ENCODE results near the gene SARM1.

- no peak for TF ChIP-seq CHD2 (IDR thresholded peaks at IDR 0.05; ENCODE audit: low read length)
- TF ChIP-seq NRF1 (IDR thresholded peaks at IDR 0.05; ENCODE audit: low read depth, low read length), result no peak
- no peak for TF ChIP-seq EZH2 (IDR thresholded peaks at IDR 0.05; ENCODE audit: low read depth, low read length, severe bottlenecking)
- no peak for TF ChIP-seq SIX5 (IDR thresholded peaks at IDR 0.05; ENCODE audit: low read depth, low read length)
- TF ChIP-seq TAF1 (IDR thresholded peaks at IDR 0.05; ENCODE audit: low read depth, low read length), result no peak
- TF ChIP-seq TEAD4 (IDR thresholded peaks at IDR 0.05; ENCODE audit: low read depth, low read length), result no peak
- no peak for TF ChIP-seq CTCF (IDR thresholded peaks at IDR 0.05; ENCODE audit: control extremely low read depth in 1 of 3, insufficient read depth in 1 of 3, low read depth in 1 of 3, low read length in 3 of 3)
- TF ChIP-seq EP300 (IDR thresholded peaks at IDR 0.05; ENCODE audit: borderline replicate concordance in 1 of 2, low read depth in 2 of 2, low read length in 2 of 2), result no peak
These were observed 24.5 kb downstream of the SARM1 start for GRCh38 chr17:28395968-28396367.

Data from H1 (cell line).